ENCODE measurements around the gene ARHGAP26. TPM values are rescaled to one million over a fixed set of nuclear protein-coding genes. Genes with fewer than 3 reads are reported as not detected.
A peak's percentile ranks its signal among the peaks of the same experiment; 100 is the strongest.

The ARHGAP26 gene
- total RNA-seq, 2 donors from 2014 or later: 27.5 to 80.7 TPM

DNA sequence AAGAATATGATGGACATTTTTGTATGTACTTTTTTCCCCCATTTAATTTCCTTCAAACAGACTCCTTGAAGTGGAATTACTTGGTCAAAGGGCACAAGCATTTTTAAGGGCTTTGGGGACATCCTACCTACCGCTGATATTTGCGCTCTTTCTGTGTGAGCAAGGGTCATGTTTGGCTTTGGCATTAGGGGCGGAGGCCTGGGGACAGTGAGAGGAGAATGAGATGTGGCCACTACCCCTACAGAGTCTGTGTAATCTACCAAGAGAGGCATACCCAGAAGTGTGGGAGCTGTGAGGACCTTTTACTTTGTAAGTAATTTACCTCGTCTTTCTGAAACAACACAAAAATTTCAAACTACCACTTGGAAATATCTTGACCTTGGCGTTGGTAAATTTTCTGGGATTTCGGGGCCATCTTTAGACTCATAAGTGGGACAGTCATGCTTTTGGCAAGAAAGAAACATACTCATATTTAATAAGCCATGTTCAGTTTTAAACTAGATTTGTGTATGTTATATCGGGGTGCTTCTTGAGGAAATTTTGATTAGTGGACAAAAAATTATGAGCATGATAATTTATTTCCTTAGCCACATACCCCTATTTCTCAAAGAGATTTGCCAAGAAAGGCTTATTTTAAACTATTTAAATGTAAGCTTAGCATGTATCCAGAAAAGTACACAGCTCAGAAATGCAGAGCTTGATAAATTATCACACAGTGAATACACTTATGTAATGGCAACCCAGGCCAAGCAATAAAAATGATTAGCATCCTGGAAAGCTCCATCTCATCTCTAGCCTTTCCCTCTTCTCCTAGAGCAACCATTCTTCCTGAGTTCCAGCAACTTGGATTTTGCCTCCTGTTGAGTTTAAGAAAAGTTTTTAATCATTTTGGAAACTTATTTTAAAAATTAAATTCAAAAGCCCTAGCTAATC is 63.6 kb downstream of the ARHGAP26 start:
- TF ChIP-seq, protein P1, sequence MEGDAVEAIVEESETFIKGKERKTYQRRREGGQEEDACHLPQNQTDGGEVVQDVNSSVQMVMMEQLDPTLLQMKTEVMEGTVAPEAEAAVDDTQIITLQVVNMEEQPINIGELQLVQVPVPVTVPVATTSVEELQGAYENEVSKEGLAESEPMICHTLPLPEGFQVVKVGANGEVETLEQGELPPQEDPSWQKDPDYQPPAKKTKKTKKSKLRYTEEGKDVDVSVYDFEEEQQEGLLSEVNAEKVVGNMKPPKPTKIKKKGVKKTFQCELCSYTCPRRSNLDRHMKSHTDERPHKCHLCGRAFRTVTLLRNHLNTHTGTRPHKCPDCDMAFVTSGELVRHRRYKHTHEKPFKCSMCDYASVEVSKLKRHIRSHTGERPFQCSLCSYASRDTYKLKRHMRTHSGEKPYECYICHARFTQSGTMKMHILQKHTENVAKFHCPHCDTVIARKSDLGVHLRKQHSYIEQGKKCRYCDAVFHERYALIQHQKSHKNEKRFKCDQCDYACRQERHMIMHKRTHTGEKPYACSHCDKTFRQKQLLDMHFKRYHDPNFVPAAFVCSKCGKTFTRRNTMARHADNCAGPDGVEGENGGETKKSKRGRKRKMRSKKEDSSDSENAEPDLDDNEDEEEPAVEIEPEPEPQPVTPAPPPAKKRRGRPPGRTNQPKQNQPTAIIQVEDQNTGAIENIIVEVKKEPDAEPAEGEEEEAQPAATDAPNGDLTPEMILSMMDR (IDR thresholded peaks at IDR 0.05): no peak
- no peak overlapping the region for H3K4me3 ChIP-seq
- DNase-seq (ENCODE audit: low spot score) (no peak), ATAC-seq (ENCODE audit: insufficient number of reproducible peaks, low FRiP score, low read depth) (no peak)
- no peaks in the 10 kb centered on the region for H3K27me3 ChIP-seq (replicated peaks; ENCODE audit: insufficient read depth)
- H3K9me3 ChIP-seq: no peaks in the 10 kb centered on the region
- H3K36me3 ChIP-seq: no peaks in the 10 kb centered on the region
- H3K4me1 ChIP-seq (ENCODE audit: control insufficient read depth in 1 of 2, low read depth in 2 of 2): peaks cover 11 to 47% of the 10 kb centered on the region in 2 donors
- H3K27ac ChIP-seq: no peak overlapping the region

DNA sequence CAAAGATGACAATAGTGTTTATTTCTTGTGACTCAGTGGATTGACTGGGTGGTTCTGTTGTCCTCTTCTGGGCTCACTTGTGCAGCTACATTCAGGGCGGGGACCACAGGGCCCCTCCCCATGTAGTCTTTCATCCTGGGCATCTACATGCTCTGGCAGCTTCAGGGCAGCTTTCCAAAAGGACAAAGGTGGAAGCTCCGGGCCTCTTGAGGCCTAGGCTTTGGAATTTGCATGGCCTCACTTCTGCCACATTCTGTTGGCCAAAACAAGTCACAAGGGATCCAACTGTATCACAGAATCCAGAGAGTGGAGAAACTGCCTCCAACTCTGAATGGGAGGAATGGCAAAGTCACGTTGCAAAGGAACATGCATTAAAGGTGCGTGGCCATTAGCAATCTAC is 64.3 kb downstream of the ARHGAP26 start:
- TF ChIP-seq, protein P1 (IDR thresholded peaks at IDR 0.05): no peak
- ATAC-seq (ENCODE audit: insufficient number of reproducible peaks, low FRiP score, low read depth) (no peak), DNase-seq (ENCODE audit: low spot score) (no peak)
- no peak overlapping the region for H3K4me3 ChIP-seq
- no peaks in the 10 kb centered on the region for H3K36me3 ChIP-seq
- peaks cover 14 to 47% of the 10 kb centered on the region in 2 donors for H3K4me1 ChIP-seq (ENCODE audit: control insufficient read depth in 1 of 2, low read depth in 2 of 2)
- no peaks in the 10 kb centered on the region for H3K27me3 ChIP-seq (replicated peaks; ENCODE audit: insufficient read depth)
- H3K27ac ChIP-seq: no peak overlapping the region
- no peaks in the 10 kb centered on the region for H3K9me3 ChIP-seq

DNA sequence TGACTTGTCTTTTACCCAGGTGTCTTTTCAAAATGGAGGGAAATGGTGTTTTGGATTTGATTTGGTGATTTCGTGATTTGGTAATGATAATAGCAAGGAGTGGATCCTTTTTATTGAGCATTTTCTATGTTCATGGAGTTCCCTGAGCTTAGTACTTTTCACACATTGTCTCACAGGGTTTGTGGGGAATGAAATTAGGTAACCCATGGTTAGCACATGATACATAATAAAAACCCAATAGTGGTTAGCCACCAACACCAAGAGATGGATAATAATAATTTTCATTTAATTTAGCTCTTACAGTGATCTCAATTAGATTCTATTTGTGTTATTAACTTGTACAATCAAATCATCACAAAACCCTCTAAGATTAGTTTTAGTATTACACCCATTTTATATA is 65.4 kb downstream of the ARHGAP26 start:
- no peaks in the 10 kb centered on the region for H3K27me3 ChIP-seq (replicated peaks; ENCODE audit: insufficient read depth)

DNA sequence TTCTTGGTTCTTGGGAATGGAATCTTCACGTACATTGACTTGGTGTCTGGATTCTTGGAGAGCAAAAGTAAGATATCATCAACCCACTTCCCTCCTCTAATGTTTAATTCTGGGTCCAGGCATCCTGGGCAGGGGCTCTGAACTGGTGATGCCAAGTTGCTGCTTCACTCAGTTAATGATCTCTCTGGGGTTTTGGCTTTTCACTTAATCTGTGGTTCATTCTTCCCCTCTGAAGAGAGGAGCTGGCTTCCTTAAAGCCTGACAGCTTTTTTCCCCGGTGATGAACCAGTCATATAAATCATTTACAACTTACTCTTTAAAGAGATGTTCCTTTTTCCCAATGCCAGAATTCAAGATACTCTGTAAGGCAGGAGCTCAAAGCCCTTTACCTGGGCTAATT is 65.9 kb downstream of the ARHGAP26 start:
- Histone ChIP-seq H3K27me3 (replicated peaks; ENCODE audit: insufficient read depth) (no peaks in the 10 kb centered on the region), H3K27ac (no peak overlapping the region), H3K4me1 (ENCODE audit: control insufficient read depth in 1 of 2, low read depth in 2 of 2) (peaks cover 21 to 45% of the 10 kb centered on the region in 2 donors), H3K9me3 (no peaks in the 10 kb centered on the region), H3K4me3 (no peak overlapping the region), H3K36me3 (no peaks in the 10 kb centered on the region)
- DNase-seq (ENCODE audit: low spot score): no peak
- ATAC-seq (ENCODE audit: insufficient number of reproducible peaks, low FRiP score, low read depth): no peak
- TF ChIP-seq, protein P1 (IDR thresholded peaks at IDR 0.05): no peak

More for the DNA sequence above, 65.4 kb downstream of the ARHGAP26 start:
- no peaks in the 10 kb centered on the region for H3K36me3 ChIP-seq
- TF ChIP-seq, protein P1 (IDR thresholded peaks at IDR 0.05): no peak
- peaks cover 16 to 45% of the 10 kb centered on the region in 2 donors for H3K4me1 ChIP-seq (ENCODE audit: control insufficient read depth in 1 of 2, low read depth in 2 of 2)
- no peak for DNase-seq (ENCODE audit: low spot score)
- no peak overlapping the region for H3K27ac ChIP-seq
- no peak overlapping the region for H3K4me3 ChIP-seq
- no peaks in the 10 kb centered on the region for H3K9me3 ChIP-seq
- ATAC-seq (ENCODE audit: insufficient number of reproducible peaks, low FRiP score, low read depth): no peak

DNA sequence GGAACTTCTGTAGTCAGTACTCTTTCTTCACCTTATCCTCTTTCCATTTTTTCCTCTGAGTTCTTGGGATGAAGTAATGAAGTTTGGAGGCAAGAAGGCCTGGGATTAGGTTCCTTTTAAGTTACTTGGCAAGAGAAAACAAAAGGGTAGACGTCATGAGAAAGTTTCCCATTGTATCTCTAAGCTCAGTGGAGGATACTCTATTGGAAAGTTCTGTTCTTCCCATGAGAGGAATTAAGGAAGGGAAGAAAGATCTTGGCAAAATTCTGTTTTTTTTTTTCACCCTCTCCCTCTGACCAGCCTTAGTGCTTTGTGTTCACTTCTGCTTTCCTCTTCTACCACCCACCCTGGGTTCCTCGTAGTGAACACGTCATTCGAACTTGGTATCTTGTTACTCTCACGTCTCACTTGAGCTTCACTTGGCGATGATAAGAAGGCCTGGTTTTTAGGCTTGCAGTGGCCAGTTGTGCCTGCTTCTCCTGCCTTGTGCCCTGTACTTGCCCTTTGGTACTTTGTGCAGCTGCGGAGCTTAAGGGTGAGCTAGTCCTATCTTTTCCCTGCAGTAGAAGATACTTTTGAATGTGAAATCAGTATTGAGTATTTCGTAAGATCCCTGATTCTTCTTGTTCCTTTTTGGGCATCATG is 67.0 kb downstream of the ARHGAP26 start:
- no peak for DNase-seq (ENCODE audit: low spot score)
- no peak overlapping the region for H3K4me3 ChIP-seq
- H3K4me1 ChIP-seq (ENCODE audit: control insufficient read depth in 1 of 2, low read depth in 2 of 2): peaks cover 29 to 54% of the 10 kb centered on the region in 2 donors
- H3K9me3 ChIP-seq: no peaks in the 10 kb centered on the region
- H3K36me3 ChIP-seq: no peaks in the 10 kb centered on the region
- peak overlapping the region in 1 of 2 donors; percentile 2 for H3K27ac ChIP-seq
- TF ChIP-seq, protein P1 (IDR thresholded peaks at IDR 0.05): no peak
- no peak for ATAC-seq (ENCODE audit: insufficient number of reproducible peaks, low FRiP score, low read depth)
- H3K27me3 ChIP-seq (replicated peaks; ENCODE audit: insufficient read depth): no peaks in the 10 kb centered on the region

All from thoracic aorta (tissue), 2 donors.